BE2C (cell line): ENCODE results near the gene IGSF1.

Source experiments
- DNase-seq: peaks from one replicate; pipeline ENCODE4 v3.0.0-alpha.2; 2020
- H3K27me3 ChIP-seq: fragments of 250-450 bp; sonication (Bioruptor Pico); 2 replicates; pipeline ENCODE4 v1.5.1; 2020; ENCODE audit warnings: mild to moderate bottlenecking
- H3K36me3 ChIP-seq: fragments of 250-450 bp; sonication (Bioruptor Pico); 2 replicates; pipeline ENCODE4 v1.5.1; 2020; ENCODE audit warnings: mild to moderate bottlenecking
- H3K4me1 ChIP-seq: fragments of 250-450 bp; sonication (Bioruptor Pico); 2 replicates; pipeline ENCODE4 v1.5.1; 2020
- H3K4me3 ChIP-seq: 2 replicates; pipeline ENCODE4 v1.5.1; 2011; ENCODE audit warnings: low read depth, low read length
- H3K9me3 ChIP-seq: fragments of 250-450 bp; sonication (Bioruptor Pico); 2 replicates; pipeline ENCODE4 v1.5.1; 2020
- TF ChIP-seq, protein P1 (sequence below): IDR thresholded peaks from 2 replicates; pipeline ENCODE4 v1.5.1; 2012; ENCODE audit warnings: mild to moderate bottlenecking, low read depth, low read length

Gene IGSF1

DNA sequence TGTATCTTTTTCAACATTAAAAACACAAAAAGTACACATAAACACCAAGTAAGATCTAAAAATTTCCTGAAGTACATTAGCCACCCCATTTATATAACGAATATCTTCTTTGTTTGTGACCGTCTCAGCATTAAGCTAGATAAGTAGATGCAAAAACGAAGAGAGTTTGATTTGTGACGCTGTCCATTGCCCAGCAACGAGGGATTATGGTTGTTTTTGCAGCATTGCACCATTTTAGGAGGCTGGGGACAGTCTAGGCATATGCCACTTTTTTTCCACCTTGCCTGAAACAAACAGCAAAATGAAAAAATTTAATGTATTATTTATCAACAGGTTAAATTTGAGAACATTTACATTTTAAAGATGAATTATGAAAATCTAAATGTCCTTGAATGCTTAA is 12.0 kb upstream of the IGSF1 start:
- DNase-seq: no peak
- no peak overlapping the region for H3K4me3 ChIP-seq
- TF ChIP-seq, protein P1, sequence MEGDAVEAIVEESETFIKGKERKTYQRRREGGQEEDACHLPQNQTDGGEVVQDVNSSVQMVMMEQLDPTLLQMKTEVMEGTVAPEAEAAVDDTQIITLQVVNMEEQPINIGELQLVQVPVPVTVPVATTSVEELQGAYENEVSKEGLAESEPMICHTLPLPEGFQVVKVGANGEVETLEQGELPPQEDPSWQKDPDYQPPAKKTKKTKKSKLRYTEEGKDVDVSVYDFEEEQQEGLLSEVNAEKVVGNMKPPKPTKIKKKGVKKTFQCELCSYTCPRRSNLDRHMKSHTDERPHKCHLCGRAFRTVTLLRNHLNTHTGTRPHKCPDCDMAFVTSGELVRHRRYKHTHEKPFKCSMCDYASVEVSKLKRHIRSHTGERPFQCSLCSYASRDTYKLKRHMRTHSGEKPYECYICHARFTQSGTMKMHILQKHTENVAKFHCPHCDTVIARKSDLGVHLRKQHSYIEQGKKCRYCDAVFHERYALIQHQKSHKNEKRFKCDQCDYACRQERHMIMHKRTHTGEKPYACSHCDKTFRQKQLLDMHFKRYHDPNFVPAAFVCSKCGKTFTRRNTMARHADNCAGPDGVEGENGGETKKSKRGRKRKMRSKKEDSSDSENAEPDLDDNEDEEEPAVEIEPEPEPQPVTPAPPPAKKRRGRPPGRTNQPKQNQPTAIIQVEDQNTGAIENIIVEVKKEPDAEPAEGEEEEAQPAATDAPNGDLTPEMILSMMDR: no peak
- no peaks in the 10 kb centered on the region for H3K36me3 ChIP-seq
- no peaks in the 10 kb centered on the region for H3K4me1 ChIP-seq
- H3K27me3 ChIP-seq: no peaks in the 10 kb centered on the region
- no peaks in the 10 kb centered on the region for H3K9me3 ChIP-seq

DNA sequence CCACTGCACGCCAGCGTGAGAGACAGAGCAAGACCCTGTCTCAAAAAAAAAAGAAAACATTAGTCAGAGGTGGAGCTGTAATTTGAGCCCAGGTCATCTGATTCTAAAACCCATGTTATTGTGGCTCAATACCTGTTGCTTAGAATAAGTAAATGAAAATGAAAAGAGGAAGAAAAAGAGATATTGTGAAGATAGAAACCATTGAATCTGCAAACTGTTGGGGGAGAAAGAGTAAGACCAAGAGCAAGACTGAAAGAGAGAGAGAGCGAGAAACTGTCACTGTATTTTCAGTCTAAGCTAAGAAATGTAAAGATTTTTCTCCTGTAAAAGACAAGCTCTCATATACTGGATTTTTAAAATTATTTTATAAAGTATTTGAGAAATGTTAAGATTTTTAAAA is 9.7 kb upstream of the IGSF1 start:
- Histone ChIP-seq H3K27me3 (no peaks in the 10 kb centered on the region), H3K4me1 (no peaks in the 10 kb centered on the region), H3K36me3 (no peaks in the 10 kb centered on the region), H3K4me3 (no peak overlapping the region), H3K9me3 (no peaks in the 10 kb centered on the region)
- DNase-seq: no peak
- TF ChIP-seq, protein P1: no peak

DNA sequence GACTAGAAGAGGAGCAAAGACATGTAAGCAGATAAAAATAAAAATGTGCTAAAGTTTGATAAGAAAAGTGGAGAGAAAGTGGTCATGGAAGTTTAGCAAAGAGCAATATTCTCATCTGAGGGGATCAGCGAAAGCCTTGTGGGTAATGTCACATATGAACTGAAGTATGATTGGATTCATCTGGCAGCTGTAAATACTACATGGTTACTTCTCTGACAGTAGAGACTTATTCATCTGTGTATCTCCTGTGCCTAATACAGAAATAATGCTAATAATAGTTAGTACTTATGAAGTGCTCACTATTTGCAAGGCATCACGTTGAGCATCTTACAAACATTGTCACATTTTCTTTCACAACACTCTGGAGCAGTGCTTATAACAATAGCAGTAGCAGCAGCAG is 8.9 kb upstream of the IGSF1 start:
- TF ChIP-seq, protein P1: no peak
- no peak for DNase-seq
- no peaks in the 10 kb centered on the region for H3K27me3 ChIP-seq
- no peak overlapping the region for H3K4me3 ChIP-seq
- H3K4me1 ChIP-seq: no peaks in the 10 kb centered on the region
- no peaks in the 10 kb centered on the region for H3K36me3 ChIP-seq
- no peaks in the 10 kb centered on the region for H3K9me3 ChIP-seq

DNA sequence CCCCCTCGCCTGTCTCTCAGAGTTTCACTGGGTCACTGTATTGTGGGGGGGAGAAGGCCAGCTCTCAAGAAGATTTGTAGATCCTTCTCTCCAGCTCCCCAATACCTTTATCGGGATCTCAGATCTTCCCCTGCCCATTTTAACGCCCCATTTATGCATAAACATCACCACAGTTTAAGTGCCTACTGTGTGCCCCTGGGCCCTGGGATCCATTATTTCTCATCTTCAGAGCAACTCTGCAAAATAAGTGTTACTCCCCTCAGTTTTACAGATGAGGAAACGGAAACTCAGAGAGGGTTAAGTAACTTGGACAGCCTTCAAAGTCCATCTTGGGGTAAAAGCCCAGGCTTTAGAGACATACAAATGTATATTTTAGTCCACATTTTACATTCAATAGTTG is 421 bp upstream of the IGSF1 start:
- Histone ChIP-seq H3K36me3 (no peaks in the 10 kb centered on the region), H3K4me3 (no peak overlapping the region), H3K27me3 (no peaks in the 10 kb centered on the region), H3K4me1 (no peaks in the 10 kb centered on the region), H3K9me3 (no peaks in the 10 kb centered on the region)
- TF ChIP-seq, protein P1: no peak
- DNase-seq: no peak

DNA sequence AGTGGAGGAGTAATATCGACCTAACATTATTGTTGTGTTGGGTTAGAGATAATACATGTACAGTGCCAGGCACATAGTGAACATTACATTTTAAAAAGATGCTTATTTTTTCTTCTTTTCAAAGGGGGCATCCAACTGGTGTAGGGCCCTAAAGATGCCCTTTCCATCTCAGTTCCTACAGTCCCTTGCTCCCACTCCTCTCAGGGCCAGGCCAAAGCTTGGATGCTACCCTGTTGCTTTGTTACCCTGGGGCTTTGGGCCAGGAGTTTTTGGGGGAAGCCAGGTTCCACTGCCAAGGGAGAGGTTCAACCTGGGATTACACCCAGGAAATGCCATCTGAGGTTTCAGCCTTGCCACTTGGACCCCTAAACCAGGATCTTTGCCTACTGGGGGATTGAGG is 918 bp downstream of the IGSF1 start:
- Histone ChIP-seq H3K9me3 (no peaks in the 10 kb centered on the region), H3K4me1 (no peaks in the 10 kb centered on the region), H3K27me3 (no peaks in the 10 kb centered on the region), H3K36me3 (no peaks in the 10 kb centered on the region), H3K4me3 (no peak overlapping the region)
- TF ChIP-seq, protein P1: no peak
- DNase-seq: no peak

DNA sequence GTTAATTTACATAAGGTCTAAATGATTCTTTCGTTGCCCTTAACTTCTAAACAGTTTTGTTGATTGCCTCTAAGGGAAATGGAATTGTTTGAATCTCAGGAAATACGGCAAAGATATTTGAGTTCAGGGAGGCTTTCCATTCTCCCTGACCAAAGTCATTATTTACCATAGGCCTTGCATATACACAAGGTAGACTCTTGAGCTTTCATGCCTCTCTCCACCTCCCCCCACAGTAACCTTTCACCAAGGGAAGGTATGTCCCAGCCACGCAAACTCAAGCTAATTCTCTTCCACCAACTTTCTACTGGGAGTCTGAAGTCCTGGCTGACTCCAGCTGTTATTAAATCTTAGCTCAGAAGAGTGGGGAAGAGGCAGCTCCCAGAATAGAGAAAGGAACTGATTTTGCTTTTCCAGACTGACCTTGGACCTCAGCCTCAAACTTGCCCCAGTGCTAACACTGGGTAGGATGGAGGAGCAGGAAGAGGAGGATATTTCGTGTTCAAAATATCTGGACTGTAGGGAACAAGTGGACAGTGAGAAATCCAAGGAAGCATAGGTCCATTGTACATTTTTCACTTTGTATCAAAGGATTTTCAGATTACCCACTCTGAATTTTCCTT is 1.4 kb downstream of the IGSF1 start:
- TF ChIP-seq, protein P1: no peak
- H3K36me3 ChIP-seq: no peaks in the 10 kb centered on the region
- no peaks in the 10 kb centered on the region for H3K4me1 ChIP-seq
- H3K27me3 ChIP-seq: no peaks in the 10 kb centered on the region
- H3K9me3 ChIP-seq: no peaks in the 10 kb centered on the region
- no peak overlapping the region for H3K4me3 ChIP-seq
- DNase-seq: no peak
